Vagina (tissue), 2 donors: ENCODE results near the gene SRGAP3. TPM values are rescaled to one million over a fixed set of nuclear protein-coding genes. Genes with fewer than 3 reads are reported as not detected.

Source experiments
- DNase-seq, 2 donors: peaks; one replicate each; pipeline ENCODE4 v3.0.0-alpha.2; 2017; ENCODE audit errors: extremely low spot score in 2 of 2
- H3K27ac ChIP-seq: fragments of 200-600 bp; sonication (generic); one replicate; pipeline ENCODE4 v1.5.1; 2019
- H3K27me3 ChIP-seq: fragments of 200-600 bp; sonication (generic); one replicate; pipeline ENCODE4 v1.5.1; 2019
- H3K36me3 ChIP-seq, 2 donors: fragments of 200-600 bp; sonication (generic); one replicate each; pipeline ENCODE4 v1.5.1; 2017 to 2019
- H3K4me1 ChIP-seq: fragments of 200-600 bp; sonication (generic); one replicate; pipeline ENCODE4 v1.5.1; 2019
- H3K4me3 ChIP-seq, 2 donors: fragments of 200-600 bp; sonication (generic); 1 replicate in 1 of 2; 2 replicates in 1 of 2; pipeline ENCODE4 v1.5.1; 2016 to 2019
- H3K9me3 ChIP-seq: fragments of 200-600 bp; sonication (generic); one replicate; pipeline ENCODE4 v1.5.1; 2019
- POLR2A ChIP-seq, 2 donors: fragments of 450-650 bp; IDR thresholded peaks; one replicate each; pipeline ENCODE4 v1.6.1; 2017; ENCODE audit warnings: antibody characterized with exemption in 2 of 2, mild to moderate bottlenecking in 2 of 2, moderate library complexity in 2 of 2
- POLR2AphosphoS5 ChIP-seq, 2 donors: sonication (generic); formaldehyde crosslinking; IDR thresholded peaks; one replicate each; pipeline ENCODE4 v1.9.0; 2017; ENCODE audit warnings: antibody characterized with exemption in 2 of 2, mild to moderate bottlenecking in 2 of 2, low read depth in 1 of 2; ENCODE audit not compliant: insufficient read depth in 1 of 2
- intact Hi-C: fragments of 100-400 bp; cut with DNase I; formaldehyde crosslinking; loops from one replicate; pipeline ENCODE4 v1.15.1; 2023
- total RNA-seq: library from RNA; depleted of rRNA; stranded (reverse); fragments of >200 nt; gene quantifications from one replicate; pipeline ENCODE4 v1.2.3, GENCODE V29; 2016
- TF ChIP-seq, protein P1 (sequence below), 3 experiments: fragments of 450-650 bp in 2 of 3; fragments of 200-600 bp in 1 of 3; sonication (generic) in 1 of 3; IDR thresholded peaks; one replicate each; pipeline ENCODE4 v1.5.1; 2017 to 2019; ENCODE audit warnings: antibody characterized with exemption in 3 of 3, mild to moderate bottlenecking in 2 of 3, moderate library complexity in 2 of 3

Gene SRGAP3
- total RNA-seq, 1 donor from 2014 or later, result 20.6 TPM

DNA sequence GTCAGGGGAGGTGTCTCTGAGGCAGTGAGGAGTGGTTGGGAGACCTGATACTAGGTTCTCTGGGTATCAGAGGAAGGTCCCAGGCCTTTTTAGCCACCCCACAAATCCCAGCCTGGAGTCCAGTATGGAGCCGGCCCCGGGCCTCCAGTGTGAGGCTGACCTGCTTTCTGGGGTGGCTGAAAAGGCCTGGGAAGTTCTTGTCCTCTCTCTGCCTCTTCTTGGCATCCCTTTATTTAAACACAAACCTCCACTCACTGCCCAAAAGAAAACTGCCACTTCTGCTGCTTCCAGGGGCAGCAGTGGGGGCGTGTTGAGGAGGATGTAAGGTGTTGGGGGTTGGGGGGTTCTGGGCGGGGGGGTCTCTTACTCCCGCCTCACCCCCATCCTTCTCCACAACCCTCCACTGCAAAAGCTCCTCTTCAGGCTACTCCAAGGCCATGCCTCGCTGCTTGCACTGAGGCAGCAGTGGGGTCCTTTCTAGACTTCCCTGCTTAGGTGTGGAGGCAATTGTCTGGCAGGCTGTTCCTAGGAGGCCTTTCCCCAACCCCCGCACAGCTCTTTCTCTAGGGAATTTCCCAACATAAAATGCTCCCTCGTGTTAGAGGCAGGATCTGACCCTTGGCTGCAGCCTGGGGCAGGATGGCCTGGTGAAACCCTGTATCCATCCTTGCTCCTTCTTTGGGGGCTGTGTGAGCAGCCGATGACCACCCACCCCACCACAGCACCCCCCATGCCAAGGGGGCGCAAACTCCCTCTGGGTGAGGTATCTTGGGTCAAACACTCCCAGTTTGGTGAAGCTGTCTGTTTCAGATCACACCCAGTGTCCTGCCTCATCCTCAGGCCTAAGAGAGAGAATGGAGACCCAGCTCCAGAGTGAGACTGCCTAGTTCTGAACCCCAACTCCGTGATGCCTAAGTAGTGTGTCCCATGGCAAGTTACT, 274.1 kb downstream of the SRGAP3 start:
- Histone ChIP-seq H3K27me3 (no peaks in the 10 kb centered on the region), H3K4me1 (no peaks in the 10 kb centered on the region), H3K36me3 (no peaks in the 10 kb centered on the region), H3K4me3 (no peak overlapping the region), H3K27ac (no peak overlapping the region), H3K9me3 (no peaks in the 10 kb centered on the region)
- DNase-seq, result peak in 1 of 2 donors; percentile 78
- intact Hi-C loops, result no loop called here
- TF ChIP-seq, protein P1, sequence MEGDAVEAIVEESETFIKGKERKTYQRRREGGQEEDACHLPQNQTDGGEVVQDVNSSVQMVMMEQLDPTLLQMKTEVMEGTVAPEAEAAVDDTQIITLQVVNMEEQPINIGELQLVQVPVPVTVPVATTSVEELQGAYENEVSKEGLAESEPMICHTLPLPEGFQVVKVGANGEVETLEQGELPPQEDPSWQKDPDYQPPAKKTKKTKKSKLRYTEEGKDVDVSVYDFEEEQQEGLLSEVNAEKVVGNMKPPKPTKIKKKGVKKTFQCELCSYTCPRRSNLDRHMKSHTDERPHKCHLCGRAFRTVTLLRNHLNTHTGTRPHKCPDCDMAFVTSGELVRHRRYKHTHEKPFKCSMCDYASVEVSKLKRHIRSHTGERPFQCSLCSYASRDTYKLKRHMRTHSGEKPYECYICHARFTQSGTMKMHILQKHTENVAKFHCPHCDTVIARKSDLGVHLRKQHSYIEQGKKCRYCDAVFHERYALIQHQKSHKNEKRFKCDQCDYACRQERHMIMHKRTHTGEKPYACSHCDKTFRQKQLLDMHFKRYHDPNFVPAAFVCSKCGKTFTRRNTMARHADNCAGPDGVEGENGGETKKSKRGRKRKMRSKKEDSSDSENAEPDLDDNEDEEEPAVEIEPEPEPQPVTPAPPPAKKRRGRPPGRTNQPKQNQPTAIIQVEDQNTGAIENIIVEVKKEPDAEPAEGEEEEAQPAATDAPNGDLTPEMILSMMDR (IDR thresholded peaks at IDR 0.05), result no peak
- TF ChIP-seq POLR2AphosphoS5 (IDR thresholded peaks at IDR 0.05; ENCODE audit: insufficient read depth in 1 of 2, low read depth in 1 of 2) (no peak), POLR2A (IDR thresholded peaks at IDR 0.05) (no peak)

DNA sequence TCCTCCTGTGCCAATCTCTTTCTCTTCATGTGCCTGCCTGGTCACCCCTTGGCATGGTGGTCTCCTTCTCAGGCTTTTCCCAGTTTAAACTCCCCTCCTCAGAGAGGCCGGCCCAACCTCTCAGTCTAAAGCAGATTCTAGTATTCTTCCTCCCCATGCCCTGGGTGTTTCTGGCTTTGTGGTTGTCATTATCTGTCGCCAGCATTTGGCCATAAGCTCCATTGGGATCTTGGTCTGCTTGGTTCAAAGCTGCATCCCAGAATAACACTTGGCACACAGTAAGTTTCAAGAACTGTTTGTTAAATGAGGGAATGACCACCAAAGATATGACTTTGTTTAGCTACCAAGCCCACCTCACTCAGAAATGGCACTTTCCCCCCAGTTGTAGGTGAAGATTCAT, 275.0 kb downstream of the SRGAP3 start:
- peak in 1 of 2 donors; percentile 70 for DNase-seq
- Histone ChIP-seq H3K27me3 (peaks cover 1% of the 10 kb centered on the region), H3K4me3 (no peak overlapping the region), H3K36me3 (no peaks in the 10 kb centered on the region), H3K27ac (no peak overlapping the region), H3K9me3 (no peaks in the 10 kb centered on the region), H3K4me1 (no peaks in the 10 kb centered on the region)
- intact Hi-C loops, result loop anchor here (5.0 kb wide), 2 partner anchors 93 to 328 kb away; no protein-coding TSS in a partner anchor
- no peak for TF ChIP-seq POLR2AphosphoS5 (IDR thresholded peaks at IDR 0.05; ENCODE audit: insufficient read depth in 1 of 2, low read depth in 1 of 2)

DNA sequence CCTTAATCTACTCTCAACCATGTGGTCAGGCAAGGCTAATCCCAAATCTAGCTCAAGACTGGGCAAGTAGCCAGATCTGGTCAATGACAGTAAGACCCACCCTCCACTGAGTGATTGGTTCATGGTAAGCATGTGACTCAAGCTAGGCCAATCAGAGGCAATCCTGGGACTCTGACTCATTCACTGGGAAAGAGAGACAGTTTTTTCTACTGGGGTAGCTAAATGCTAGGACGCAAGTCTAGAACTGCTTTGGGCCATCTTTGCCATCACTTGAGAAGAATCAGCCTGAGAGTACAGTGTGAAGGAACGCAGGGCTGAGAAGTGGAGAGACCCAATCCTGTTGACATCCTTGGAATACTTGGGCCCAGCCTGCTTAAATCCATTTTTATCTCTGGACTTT, 276.8 kb downstream of the SRGAP3 start:
- intact Hi-C loops, result loop anchor here (5.0 kb wide), 2 partner anchors 95 to 330 kb away; no protein-coding TSS in a partner anchor
- TF ChIP-seq, protein P1 (IDR thresholded peaks at IDR 0.05), result no peak
- no peak for TF ChIP-seq POLR2AphosphoS5 (IDR thresholded peaks at IDR 0.05; ENCODE audit: insufficient read depth in 1 of 2, low read depth in 1 of 2)
- TF ChIP-seq POLR2A (IDR thresholded peaks at IDR 0.05), result no peak
- Histone ChIP-seq H3K27me3 (peaks cover 4% of the 10 kb centered on the region), H3K4me3 (no peak overlapping the region), H3K4me1 (no peaks in the 10 kb centered on the region), H3K9me3 (no peaks in the 10 kb centered on the region), H3K27ac (no peak overlapping the region), H3K36me3 (no peaks in the 10 kb centered on the region)
- no peak for DNase-seq

DNA sequence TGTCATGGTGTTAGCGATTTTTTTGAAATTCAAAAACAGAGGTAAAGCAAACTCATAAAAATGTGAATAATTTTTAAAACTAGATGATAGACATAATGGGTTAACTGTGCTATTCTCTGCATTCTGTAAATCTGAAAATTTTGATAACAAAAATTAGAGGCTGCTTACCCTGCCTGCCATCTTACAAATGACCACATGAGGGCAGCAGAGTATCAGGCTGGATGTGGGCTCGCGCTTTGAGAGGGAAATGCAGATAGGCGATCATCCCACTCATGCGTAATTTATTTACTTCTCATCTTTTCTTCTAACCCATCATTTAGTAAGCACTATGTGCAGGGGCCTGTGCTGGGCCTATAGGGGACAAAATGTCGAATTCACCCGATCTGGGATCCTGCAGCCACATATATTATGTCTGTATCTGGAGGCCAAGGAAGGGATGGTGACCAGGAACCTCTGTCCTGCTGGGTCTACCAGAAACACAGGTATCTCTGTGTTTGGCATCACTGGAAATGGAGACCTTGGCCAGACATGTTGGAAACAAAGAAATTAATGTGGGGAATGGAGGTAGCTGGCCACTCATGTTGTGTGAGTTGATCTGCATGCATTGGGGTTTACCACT, 278.4 kb downstream of the SRGAP3 start:
- Histone ChIP-seq H3K9me3 (no peaks in the 10 kb centered on the region), H3K4me1 (no peaks in the 10 kb centered on the region), H3K27ac (no peak overlapping the region), H3K27me3 (peaks cover 4% of the 10 kb centered on the region), H3K36me3 (no peaks in the 10 kb centered on the region), H3K4me3 (no peak overlapping the region)
- no peak for DNase-seq
- intact Hi-C loops, result loop anchor here (5.0 kb wide), 2 partner anchors 96 to 331 kb away; no protein-coding TSS in a partner anchor
- TF ChIP-seq, protein P1 (IDR thresholded peaks at IDR 0.05), result peak; percentile 96 to 98 (median 97)
- no peak for TF ChIP-seq POLR2AphosphoS5 (IDR thresholded peaks at IDR 0.05; ENCODE audit: insufficient read depth in 1 of 2, low read depth in 1 of 2)

DNA sequence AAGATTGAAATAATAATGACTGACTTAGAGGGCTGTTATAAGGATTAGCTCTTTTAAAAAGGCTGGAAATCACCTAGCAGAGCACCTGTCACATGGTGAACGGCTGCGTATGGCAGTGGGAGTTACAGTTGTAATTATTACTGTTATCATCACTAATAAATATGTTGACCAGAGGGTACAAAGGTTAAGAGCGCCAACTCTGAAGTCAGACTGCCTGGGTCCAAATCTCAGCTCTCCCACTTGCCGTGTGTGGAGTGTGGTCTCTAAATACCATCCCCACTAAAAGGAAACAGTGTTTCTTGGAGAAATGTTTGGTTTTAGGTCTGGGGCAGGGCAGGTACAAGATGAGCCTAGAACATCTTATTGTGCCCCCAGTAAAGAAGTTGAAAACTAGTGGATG, 280.2 kb downstream of the SRGAP3 start:
- intact Hi-C loops, result no loop called here
- Histone ChIP-seq H3K4me3 (no peak overlapping the region), H3K4me1 (peaks cover 4% of the 10 kb centered on the region), H3K27me3 (peaks cover 4% of the 10 kb centered on the region), H3K27ac (no peak overlapping the region), H3K9me3 (no peaks in the 10 kb centered on the region), H3K36me3 (no peaks in the 10 kb centered on the region)
- no peak for DNase-seq
- TF ChIP-seq, protein P1 (IDR thresholded peaks at IDR 0.05), result no peak
- TF ChIP-seq POLR2AphosphoS5 (IDR thresholded peaks at IDR 0.05; ENCODE audit: insufficient read depth in 1 of 2, low read depth in 1 of 2) (no peak), POLR2A (IDR thresholded peaks at IDR 0.05) (no peak)
